Keratinocyte (primary cell): Measurements from ENCODE around the gene ASXL2. TPM values are rescaled to one million over a fixed set of nuclear protein-coding genes. Genes with fewer than 3 reads are reported as not detected.

Experiments used
- DNase-seq: peaks from one replicate; pipeline ENCODE4 v3.0.0-alpha.2; 2011; ENCODE audit warnings: low read depth, missing footprints, low spot score
- FAIRE-seq: peaks from 2 replicates; lab custom pipeline; 2011; peaks lifted over from hg19 to GRCh38; lab: Jason Lieb, UNC
- H2AFZ ChIP-seq: 2 replicates; pipeline ENCODE4 v1.6.0; 2012; ENCODE audit warnings: low read length, control low read depth, inconsistent platforms; ENCODE audit not compliant: control insufficient read depth
- H3K27ac ChIP-seq: 2 replicates; pipeline ENCODE4 v1.5.1; 2011; ENCODE audit warnings: low read length; ENCODE audit not compliant: control insufficient read depth, insufficient read depth
- H3K27me3 ChIP-seq: 3 replicates; pipeline ENCODE4 v1.6.0; 2011; ENCODE audit warnings: low read length; ENCODE audit not compliant: control insufficient read depth, insufficient read depth; ENCODE audit errors: extremely low read depth
- H3K36me3 ChIP-seq, 2 experiments: 2 replicates in 1 of 2; 3 replicates in 1 of 2; pipeline ENCODE4 v1.5.1; 2011; ENCODE audit warnings: low read length in 2 of 2, mild to moderate bottlenecking in 1 of 2; ENCODE audit not compliant: control insufficient read depth in 2 of 2, insufficient read depth in 2 of 2; ENCODE audit errors: extremely low read depth in 1 of 2
- H3K4me1 ChIP-seq: 3 replicates; pipeline ENCODE4 v1.5.1; 2011; ENCODE audit warnings: low read length; ENCODE audit not compliant: control insufficient read depth, insufficient read depth; ENCODE audit errors: extremely low read depth
- H3K4me2 ChIP-seq: 3 replicates; pipeline ENCODE4 v1.6.0; 2011; ENCODE audit warnings: low read depth, low read length; ENCODE audit not compliant: control insufficient read depth, insufficient read depth; ENCODE audit errors: extremely low read depth
- H3K4me3 ChIP-seq, 3 experiments: fragments of 200-600 bp in 1 of 3; sonication (generic) in 1 of 3; 2 replicates in 2 of 3; 3 replicates in 1 of 3; pipeline ENCODE4 v1.5.1; 2011 to 2016; ENCODE audit warnings: low read length in 3 of 3, mild to moderate bottlenecking in 3 of 3, control low read depth in 2 of 3, inconsistent platforms in 1 of 3, low read depth in 1 of 3, mixed read lengths in 1 of 3, mixed run types in 1 of 3, moderate library complexity in 1 of 3; ENCODE audit not compliant: control insufficient read depth in 2 of 3, insufficient read depth in 2 of 3; ENCODE audit errors: extremely low read depth in 1 of 3
- H3K79me2 ChIP-seq: 2 replicates; pipeline ENCODE4 v1.6.0; 2012; ENCODE audit warnings: low read length; ENCODE audit not compliant: control insufficient read depth, insufficient read depth
- H3K9ac ChIP-seq: 3 replicates; pipeline ENCODE4 v1.6.0; 2011; ENCODE audit warnings: low read length; ENCODE audit not compliant: control insufficient read depth, insufficient read depth; ENCODE audit errors: extremely low read depth
- H3K9me1 ChIP-seq: 3 replicates; pipeline ENCODE4 v1.6.0; 2011; ENCODE audit warnings: low read length; ENCODE audit not compliant: control insufficient read depth, insufficient read depth; ENCODE audit errors: extremely low read depth
- H3K9me3 ChIP-seq: 2 replicates; pipeline ENCODE4 v1.5.1; 2012; ENCODE audit warnings: low read depth, low read length; ENCODE audit not compliant: control insufficient read depth
- H4K20me1 ChIP-seq: 3 replicates; pipeline ENCODE4 v1.6.0; 2011; ENCODE audit warnings: low read length; ENCODE audit not compliant: control insufficient read depth, insufficient read depth; ENCODE audit errors: extremely low read depth
- EZH2 ChIP-seq: IDR thresholded peaks from one replicate; pipeline ENCODE4 v1.6.1; 2012; ENCODE audit warnings: inconsistent platforms, mild to moderate bottlenecking, low read length, moderate library complexity
- dilution Hi-C: fragments of 300-500 bp; cut with MboI; formaldehyde crosslinking; loops from one replicate; pipeline ENCODE4 v1.7.0; 2020; ENCODE audit warnings: low sequenced_read_pairs; ENCODE audit not compliant: extremely low pct_ligation_motif_present
- polyA plus RNA-seq, 5 experiments: library from polyadenylated mRNA; depleted of rRNA in 3 of 5; stranded (reverse) in 3 of 5; stranded (forward) in 1 of 5; unstranded in 1 of 5; fragments of >200 nt; gene quantifications; 1 replicate in 1 of 5; 2 replicates in 3 of 5; 3 replicates in 1 of 5; pipeline versions ENCODE4 v1.2.1 to v1.2.3, GENCODE V29; 2011 to 2012; ENCODE audit warnings: missing spikeins in 2 of 5, low read depth in 1 of 5, low replicate concordance in 1 of 5
- TF ChIP-seq, protein P1 (sequence below), 3 experiments: IDR thresholded peaks in 1 of 3; conservative IDR thresholded peaks in 1 of 3; optimal IDR thresholded peaks in 1 of 3; 2 replicates in 2 of 3; 3 replicates in 1 of 3; pipeline versions ENCODE3 to v1.5.1; 2011; ENCODE audit warnings: low read length in 3 of 3, mild to moderate bottlenecking in 3 of 3, moderate library complexity in 2 of 3, control low read depth in 1 of 3, inconsistent platforms in 1 of 3; ENCODE audit not compliant: insufficient read depth in 2 of 3; ENCODE audit errors: extremely low read depth in 1 of 3

The ASXL2 gene
- polyA plus RNA-seq, 1 donor (not counting 4 experiments of a cell fraction or from before 2014, with no cell fraction given) = 12.5 TPM

DNA sequence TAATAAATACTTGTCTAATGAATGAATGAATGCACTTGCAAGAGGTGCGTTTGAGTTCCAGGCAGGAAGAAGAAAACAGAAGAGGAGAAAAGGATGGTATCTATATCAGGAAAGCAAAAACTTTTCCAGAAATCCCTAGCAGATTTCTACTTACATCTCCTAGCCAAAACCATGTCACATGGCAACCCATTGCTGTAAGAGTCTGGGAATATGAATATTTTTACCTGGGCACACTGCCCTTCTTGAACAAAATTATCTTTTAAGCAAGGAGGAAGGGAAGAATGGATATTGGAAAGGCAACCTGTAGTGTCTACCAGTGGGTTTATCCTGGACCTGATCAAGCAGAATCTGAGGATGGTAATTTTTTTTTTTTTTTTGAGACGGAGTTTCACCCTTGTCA is 44.2 kb upstream of the ASXL2 start:
- Histone ChIP-seq H3K9ac (no peak overlapping the region), H3K36me3 (peaks cover 0 to 3% of the 10 kb centered on the region in 2 experiments), H3K27ac (no peak overlapping the region), H3K4me3 (no peak overlapping the region), H3K4me2 (no peak overlapping the region), H3K9me3 (no peaks in the 10 kb centered on the region), H3K4me1 (no peaks in the 10 kb centered on the region), H3K9me1 (no peaks in the 10 kb centered on the region), H3K79me2 (no peaks in the 10 kb centered on the region), H2AFZ (no peak overlapping the region), H3K27me3 (no peaks in the 10 kb centered on the region), H4K20me1 (no peaks in the 10 kb centered on the region)
- FAIRE-seq (no peak), DNase-seq (no peak)
- dilution Hi-C loops = no loop called here
- TF ChIP-seq, protein P1, sequence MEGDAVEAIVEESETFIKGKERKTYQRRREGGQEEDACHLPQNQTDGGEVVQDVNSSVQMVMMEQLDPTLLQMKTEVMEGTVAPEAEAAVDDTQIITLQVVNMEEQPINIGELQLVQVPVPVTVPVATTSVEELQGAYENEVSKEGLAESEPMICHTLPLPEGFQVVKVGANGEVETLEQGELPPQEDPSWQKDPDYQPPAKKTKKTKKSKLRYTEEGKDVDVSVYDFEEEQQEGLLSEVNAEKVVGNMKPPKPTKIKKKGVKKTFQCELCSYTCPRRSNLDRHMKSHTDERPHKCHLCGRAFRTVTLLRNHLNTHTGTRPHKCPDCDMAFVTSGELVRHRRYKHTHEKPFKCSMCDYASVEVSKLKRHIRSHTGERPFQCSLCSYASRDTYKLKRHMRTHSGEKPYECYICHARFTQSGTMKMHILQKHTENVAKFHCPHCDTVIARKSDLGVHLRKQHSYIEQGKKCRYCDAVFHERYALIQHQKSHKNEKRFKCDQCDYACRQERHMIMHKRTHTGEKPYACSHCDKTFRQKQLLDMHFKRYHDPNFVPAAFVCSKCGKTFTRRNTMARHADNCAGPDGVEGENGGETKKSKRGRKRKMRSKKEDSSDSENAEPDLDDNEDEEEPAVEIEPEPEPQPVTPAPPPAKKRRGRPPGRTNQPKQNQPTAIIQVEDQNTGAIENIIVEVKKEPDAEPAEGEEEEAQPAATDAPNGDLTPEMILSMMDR (optimal IDR thresholded peaks at IDR 0.05 in 1 of 3, IDR thresholded peaks at IDR 0.05 in 1 of 3, conservative IDR thresholded peaks at IDR 0.05 in 1 of 3; ENCODE audit: extremely low read depth in 1 of 3, insufficient read depth in 2 of 3, low read length in 3 of 3) = no peak
- no peak for TF ChIP-seq EZH2

DNA sequence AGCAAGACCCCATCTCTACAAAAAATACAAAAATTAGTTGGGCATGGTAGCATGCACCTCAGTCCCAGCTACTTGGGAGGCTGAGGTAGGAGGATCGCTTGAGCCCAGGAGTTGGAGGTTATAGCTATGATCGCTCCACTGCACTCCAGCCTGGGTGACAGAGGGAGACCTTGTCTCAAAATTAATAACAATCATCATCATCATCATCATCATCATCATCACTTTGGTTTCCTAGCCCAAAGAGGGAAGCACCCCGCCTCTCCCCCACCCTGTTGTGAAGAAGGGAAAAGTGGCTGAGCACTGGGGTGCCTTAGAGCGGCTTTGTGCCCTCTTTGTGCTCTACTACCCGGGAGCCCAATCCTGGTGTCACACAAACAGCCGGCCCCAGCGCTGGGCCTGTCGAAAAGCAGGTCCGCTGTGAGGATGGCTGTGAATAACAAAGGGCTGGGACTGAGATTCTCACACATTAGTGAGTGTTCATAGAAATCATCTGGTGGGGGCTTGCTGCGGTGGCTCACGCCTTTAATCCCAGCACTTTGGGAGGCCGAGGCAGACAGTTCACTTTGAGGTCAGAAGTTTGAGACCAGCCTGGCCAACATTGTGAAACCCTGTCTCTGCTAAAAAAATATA is 42.6 kb upstream of the ASXL2 start:
- Histone ChIP-seq H3K4me2 (no peak overlapping the region), H3K27ac (no peak overlapping the region), H3K9me1 (no peaks in the 10 kb centered on the region), H2AFZ (no peak overlapping the region), H3K9ac (no peak overlapping the region), H3K4me1 (no peaks in the 10 kb centered on the region), H4K20me1 (no peaks in the 10 kb centered on the region), H3K36me3 (no peaks in the 10 kb centered on the region), H3K4me3 (no peak overlapping the region), H3K79me2 (no peaks in the 10 kb centered on the region), H3K9me3 (no peaks in the 10 kb centered on the region), H3K27me3 (no peaks in the 10 kb centered on the region)
- dilution Hi-C loops = no loop called here
- DNase-seq (no peak), FAIRE-seq (no peak)
- TF ChIP-seq EZH2 = no peak
- TF ChIP-seq, protein P1 (optimal IDR thresholded peaks at IDR 0.05 in 1 of 3, IDR thresholded peaks at IDR 0.05 in 1 of 3, conservative IDR thresholded peaks at IDR 0.05 in 1 of 3; ENCODE audit: extremely low read depth in 1 of 3, insufficient read depth in 2 of 3, low read length in 3 of 3) = no peak
